ENCODE data around the gene SLC9B1. TPM values are rescaled to one million over a fixed set of nuclear protein-coding genes. Genes with fewer than 3 reads are reported as not detected.
"Not testable (repeated sequence)": the region's sequence is repeated elsewhere in the genome, so short reads cannot be mapped to it uniquely, and the experiment has no call there.

Gene SLC9B1
- polyA plus RNA-seq, 1 donor: 1.5 TPM

DNA sequence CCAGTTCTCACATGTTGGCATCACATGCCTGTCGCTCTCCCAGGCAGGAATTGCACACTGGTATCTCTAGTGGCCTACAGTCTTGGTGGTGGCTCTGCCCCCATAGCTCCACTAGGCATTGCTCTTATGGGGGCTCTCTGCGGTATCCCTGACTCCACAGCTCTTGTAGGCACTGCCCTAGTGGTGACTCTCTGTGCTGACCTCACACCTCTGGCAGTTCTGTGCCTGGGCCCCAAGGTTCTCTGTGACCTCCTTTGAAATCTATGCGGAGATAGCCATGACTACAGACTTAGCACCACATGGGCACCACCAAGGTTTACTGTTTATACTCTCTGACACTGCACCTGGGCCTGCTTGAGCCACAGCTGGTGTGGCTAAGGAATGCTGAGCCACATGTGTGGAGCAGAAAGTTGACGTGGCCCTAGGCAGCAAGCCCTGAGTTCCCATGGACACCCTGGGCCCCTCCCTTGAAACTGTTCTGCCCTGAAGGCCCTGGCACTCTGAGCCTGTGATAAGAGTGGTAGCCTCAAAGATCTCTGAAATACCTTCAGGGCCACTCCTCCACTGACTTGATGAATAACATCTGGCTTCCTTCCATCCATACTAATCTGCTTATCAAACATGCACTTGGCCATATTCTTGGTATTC, 8.0 kb downstream of the SLC9B1 start:
- no peak for DNase-seq (ENCODE audit: low read depth)

- no peak for DNase-seq (ENCODE audit: low read depth)
Measured at GRCh38 chr4:103010804-103011203, 8.7 kb downstream of the SLC9B1 start.

DNA sequence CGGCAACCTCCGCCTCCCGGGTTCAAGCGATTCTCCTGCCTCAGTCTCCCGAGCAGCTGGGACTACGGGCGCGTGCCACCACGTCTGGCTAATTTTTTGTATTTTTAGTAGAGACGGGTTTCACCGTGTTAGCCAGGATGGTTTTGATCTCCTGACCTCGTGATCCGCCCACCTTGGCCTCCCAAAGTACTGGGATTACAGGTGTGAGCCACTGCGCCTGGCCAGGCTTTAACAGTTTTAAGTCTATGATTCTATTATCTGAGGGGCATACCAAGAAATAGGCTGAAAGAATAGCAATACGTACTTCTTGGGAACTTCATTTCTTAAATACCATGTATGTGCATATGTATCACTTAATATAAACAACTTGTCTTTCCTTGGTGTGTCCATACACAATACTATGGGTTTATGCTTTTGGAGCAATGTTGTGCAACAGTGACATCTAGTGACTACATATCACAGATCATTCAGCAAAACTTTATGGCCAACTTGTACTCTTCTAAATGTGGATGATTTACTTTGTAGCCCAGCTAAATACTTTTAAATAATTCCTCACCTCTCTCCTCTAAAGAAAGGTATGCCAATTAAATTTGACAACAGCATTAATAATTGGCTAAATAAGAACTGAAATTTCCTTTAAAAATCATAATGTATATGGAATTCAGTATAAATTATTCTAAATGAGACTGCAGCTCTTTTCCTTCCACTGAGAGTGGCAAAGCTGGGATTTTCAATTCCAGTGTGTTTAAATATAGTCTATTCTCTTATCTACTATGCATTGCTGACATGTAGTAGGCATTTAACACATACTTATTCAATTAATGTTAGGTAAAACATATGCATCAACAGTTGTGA, 10.4 kb downstream of the SLC9B1 start:
- DNase-seq (ENCODE audit: low read depth): peak; percentile 66

DNA sequence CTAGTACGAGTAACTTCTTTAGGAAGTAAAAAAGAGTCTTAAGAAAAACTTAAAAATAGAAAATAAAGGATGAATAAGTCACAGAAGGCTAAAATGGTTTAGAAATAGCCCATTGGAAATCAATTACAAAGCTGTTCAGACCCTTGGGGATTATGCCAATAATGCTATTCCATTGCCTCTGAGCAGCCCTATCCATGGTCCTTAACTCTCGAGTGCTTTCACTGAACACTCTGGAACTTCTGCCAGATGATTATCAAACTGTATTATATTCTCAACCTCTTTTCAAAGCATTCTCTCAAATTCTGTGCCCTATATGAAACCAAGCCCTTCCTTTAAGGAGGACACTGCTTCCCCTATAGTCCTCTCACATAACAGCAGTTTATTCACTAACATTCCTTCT, 17.0 kb downstream of the SLC9B1 start:
- DNase-seq (ENCODE audit: low read depth): no peak

DNA sequence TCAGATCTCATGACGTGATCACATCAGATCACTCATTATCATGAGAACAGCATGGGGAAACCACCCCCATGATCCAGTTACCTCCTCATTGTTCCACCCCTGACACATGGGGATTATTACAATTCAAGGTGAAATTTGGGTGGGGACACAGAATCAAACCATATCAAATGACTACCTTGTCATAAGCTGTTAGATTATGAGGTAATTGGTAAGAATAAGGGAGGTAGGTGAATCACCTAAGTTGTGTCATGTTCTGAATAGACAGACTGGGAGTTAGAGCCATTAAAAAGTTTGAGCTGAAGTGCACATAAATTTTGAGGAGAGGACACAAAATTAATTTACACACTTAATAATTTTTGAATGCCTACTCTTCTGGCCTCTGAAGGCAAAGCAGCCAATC, 24.7 kb downstream of the SLC9B1 start:
- no peak for DNase-seq (ENCODE audit: low read depth)

DNA sequence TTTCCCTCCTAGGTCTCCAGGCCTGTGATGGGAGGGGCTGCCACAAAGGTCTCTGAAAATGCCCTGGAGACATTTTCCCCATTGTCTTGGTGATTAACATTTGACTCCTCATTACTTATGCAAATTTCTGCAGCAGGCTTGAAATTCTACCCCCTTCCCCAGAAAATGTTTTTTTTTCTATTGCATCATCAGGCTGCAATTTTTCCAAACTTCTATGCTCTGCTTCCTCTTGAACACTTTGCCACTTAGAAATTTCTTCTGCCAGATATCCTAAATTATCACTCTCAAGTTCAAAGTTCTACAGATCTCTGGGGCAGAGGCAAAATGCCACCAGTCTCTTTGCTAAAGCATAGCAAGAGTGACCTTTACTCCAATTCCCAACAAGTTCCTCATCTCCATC, 25.5 kb downstream of the SLC9B1 start:
- not testable (repeated sequence) for DNase-seq (ENCODE audit: low read depth)

DNA sequence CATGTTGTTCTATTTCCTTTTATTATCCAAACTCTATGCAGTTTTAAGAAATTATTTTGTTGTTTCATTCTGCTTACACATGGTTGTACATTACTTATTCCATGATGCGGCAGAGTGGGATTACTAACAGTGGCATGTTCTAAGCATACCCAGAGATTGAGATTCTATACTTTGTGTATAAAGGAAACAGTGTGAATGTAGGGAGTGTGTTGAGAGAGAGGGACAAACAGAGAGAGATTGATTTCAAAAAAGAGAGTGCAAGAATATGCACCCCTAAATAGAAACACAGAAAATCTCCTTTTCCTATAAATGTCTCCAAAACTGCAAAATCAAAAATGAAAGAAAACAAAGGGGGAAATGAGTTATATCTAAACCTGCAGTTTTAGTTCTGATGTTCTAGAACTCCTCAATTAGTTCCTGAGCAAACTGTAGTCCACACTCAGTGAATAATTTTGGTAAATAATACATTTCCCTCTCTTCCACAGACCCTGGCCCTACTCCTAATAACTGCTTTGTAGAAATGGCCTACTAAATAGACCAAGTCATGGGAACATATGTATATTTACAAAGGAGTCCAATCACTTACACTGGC, 31.0 kb downstream of the SLC9B1 start:
- no peak for DNase-seq (ENCODE audit: low read depth)

DNA sequence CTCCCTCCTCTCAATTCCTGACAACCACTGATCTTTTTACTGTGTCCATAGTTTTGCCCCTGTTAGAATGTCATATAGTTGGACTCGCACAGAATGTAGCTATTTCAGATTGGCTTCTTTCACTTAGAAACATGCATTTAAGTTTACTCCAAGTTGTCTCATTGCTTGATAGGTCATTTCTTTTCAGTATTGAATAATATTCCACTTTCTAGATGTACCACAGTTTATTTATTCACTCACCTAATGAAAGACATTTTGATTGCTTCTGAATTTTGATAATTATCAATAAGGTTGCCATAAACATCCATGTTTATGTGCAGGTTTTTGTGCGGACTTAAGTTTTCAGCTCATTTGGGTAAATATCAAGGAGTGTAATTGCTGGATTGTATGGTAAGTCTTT, 38.5 kb downstream of the SLC9B1 start:
- DNase-seq (ENCODE audit: low read depth): no peak

- DNase-seq (ENCODE audit: low read depth): not testable (repeated sequence)
Measured at GRCh38 chr4:102961813-102962212, 57.7 kb downstream of the SLC9B1 start.

DNA sequence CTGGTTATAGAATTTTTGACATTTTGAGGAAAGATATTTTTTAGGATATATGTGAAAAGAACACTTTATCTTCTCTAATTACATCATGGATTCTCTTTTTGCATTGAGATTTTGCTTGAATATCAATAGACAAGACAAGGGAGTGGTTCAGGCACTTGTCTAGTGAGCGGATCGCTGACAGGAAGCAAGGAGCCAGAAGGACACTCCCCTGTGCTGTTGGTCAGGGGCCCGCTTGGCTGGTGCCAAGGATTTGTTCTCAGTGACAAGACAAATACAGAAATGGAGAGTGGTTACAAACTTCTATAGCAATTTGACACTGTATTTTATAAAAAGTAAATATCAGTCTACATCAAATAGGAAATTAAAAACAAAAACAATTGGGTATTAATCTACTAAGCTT, 60.0 kb downstream of the SLC9B1 start:
- DNase-seq (ENCODE audit: low read depth): no peak

GRCh38 chr4:102945066-102945465, 74.4 kb downstream of the SLC9B1 start:
- no peak for DNase-seq (ENCODE audit: low read depth)

GRCh38 chr4:102938063-102938462, 81.4 kb downstream of the SLC9B1 start:
- not testable (repeated sequence) for DNase-seq (ENCODE audit: low read depth)

DNA sequence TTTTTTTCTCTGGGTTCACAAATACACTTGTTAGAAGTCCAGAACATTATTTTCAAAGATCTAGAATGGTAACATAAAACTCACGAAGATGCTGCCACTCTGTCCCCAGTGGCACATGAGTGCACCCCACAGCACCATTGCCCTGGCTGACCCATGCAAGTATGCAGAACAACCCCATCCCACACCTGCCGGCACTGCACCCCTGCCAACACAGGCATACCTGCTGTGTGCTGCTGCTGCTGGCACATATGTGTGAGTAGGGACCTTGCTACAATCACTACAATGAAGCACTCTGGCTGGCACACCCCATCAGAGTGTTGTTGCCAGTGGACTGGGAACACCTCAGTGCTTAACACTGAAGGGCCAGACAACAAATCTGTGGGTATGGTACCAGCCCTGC, 83.8 kb downstream of the SLC9B1 start:
- DNase-seq (ENCODE audit: low read depth): no peak

- not testable (repeated sequence) for DNase-seq (ENCODE audit: low read depth)
Measured at GRCh38 chr4:102919697-102920096, 99.8 kb downstream of the SLC9B1 start.

GRCh38 chr4:102918859-102919258, 100.6 kb downstream of the SLC9B1 start:
- no peak for DNase-seq (ENCODE audit: low read depth)

DNA sequence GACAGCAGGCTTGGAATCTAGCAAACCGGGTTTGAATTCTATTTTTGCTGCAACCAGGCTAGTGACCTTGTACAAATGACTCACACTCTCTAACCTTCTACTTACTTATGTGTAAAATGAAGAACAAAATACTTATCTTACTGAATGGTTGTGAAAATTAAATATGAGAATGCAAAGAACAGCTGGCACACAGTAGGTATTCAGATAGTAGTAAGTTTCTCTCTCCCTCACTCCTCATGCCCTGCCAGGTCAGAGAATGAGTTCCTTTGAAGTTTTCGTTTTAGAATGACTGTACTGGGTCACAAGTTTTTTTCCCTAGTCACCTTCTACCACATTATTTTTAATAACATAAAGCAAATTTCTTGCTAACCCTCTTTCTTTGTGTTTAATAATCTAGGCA, 117.7 kb downstream of the SLC9B1 start:
- DNase-seq (ENCODE audit: low read depth): no peak

- DNase-seq (ENCODE audit: low read depth): not testable (repeated sequence)
Measured at GRCh38 chr4:102897610-102898009, 121.9 kb downstream of the SLC9B1 start.

- DNase-seq (ENCODE audit: low read depth): not testable (repeated sequence)
Measured at GRCh38 chr4:102896547-102896946, 123.0 kb downstream of the SLC9B1 start.

GRCh38 chr4:102889866-102890265, 129.6 kb downstream of the SLC9B1 start:
- not testable (repeated sequence) for DNase-seq (ENCODE audit: low read depth)

GRCh38 chr4:102888570-102888969, 130.9 kb downstream of the SLC9B1 start:
- not testable (repeated sequence) for DNase-seq (ENCODE audit: low read depth)

GRCh38 chr4:102883278-102883677, 136.2 kb downstream of the SLC9B1 start:
- no peak for DNase-seq (ENCODE audit: low read depth)

GRCh38 chr4:102881343-102881742, 138.2 kb downstream of the SLC9B1 start:
- DNase-seq (ENCODE audit: low read depth): no peak

- DNase-seq (ENCODE audit: low read depth): no peak
Measured at GRCh38 chr4:102878901-102879300, 140.6 kb downstream of the SLC9B1 start.
